Activated T-cell treated with anti-CD3 and anti-CD28 coated beads, Interleukin-2, amount 50 U/mL, for 1 hour (primary cell): Measurements from ENCODE around the gene NCR1.
"Not testable (repeated sequence)": the region's sequence is repeated elsewhere in the genome, so short reads cannot be mapped to it uniquely, and the experiment has no call there.

Experiments
- DNase-seq: peaks from one replicate; pipeline ENCODE4 v3.0.0-alpha.2; 2020

Gene NCR1, protein sequence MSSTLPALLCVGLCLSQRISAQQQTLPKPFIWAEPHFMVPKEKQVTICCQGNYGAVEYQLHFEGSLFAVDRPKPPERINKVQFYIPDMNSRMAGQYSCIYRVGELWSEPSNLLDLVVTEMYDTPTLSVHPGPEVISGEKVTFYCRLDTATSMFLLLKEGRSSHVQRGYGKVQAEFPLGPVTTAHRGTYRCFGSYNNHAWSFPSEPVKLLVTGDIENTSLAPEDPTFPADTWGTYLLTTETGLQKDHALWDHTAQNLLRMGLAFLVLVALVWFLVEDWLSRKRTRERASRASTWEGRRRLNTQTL

DNA sequence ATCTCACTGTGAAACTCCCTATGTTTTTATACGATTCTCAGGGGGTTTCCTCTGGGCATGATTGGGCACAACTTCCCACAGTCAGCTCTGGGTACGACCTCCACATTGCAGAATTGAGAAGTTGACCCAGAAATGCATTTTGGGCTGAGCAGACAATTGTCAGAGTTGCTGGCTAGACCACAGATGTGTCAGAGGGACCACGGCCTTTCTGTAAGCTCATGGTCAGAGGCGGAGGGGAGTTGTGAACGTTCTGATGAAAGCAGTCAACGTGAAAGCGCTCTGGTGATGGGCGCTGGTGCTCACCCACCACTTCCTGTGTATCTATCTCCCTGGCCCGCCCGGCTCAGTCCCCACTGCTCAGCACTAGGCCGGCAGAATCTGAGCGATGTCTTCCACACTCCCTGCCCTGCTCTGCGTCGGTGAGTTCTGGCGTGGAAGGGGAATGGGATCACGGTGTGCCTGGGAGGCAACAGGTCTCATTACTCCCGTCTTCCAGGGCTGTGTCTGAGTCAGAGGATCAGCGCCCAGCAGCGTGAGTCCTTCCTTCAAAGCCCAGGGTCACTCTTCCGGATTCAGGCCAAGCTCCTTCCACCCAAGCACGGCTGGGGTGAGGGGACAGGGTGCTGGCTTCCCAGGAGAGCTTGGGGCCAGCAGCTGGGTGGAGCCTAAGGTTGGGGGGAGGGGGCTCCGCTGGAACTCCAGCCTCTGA, at the start of gene NCR1:
TSS of gene NCR1 (plus strand) at position 346 of the 709 bp plus-strand sequence. CDS start at position 386, 40 bp downstream.
- DNase-seq: no peak

DNA sequence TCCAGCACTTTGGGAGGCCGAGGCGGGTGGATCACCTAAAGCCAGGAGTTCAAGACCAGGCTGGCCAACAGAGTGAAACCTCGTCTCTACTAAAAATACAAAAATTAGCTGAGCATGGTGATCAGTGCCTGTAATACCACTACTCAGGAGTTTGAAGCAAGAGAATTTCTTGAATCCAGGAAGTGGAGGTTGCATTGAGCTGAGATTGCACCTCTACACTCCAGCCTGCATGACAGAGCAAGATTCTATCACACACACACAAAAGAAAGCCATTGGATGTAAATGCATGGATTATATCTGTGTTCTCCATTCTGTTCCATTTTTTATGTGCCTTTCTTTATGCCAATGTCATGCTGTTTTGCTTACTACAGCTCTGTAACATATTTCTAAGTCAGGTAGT, 47.5 kb upstream of the NCR1 start:
- not testable (repeated sequence) for DNase-seq

DNA sequence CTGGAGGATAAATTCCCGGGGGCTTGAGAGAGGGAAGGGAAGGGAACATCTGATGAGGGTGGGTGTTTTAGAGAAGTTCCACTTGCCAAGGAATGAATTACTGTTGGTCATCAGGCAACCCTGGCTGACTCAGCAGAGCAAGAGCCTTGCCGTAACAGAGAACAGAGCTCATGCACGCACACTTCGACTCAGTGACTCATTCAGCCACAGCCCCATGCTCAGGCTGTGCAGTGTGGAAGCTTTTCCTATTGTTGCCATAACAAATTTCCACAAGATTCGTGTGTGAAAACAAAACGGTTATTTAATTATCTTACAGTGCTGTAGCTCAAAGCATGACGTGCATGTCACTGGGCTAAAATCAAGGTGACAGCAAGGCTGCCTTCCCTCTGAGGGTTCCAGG, 46.5 kb upstream of the NCR1 start:
- DNase-seq: not testable (repeated sequence)

DNA sequence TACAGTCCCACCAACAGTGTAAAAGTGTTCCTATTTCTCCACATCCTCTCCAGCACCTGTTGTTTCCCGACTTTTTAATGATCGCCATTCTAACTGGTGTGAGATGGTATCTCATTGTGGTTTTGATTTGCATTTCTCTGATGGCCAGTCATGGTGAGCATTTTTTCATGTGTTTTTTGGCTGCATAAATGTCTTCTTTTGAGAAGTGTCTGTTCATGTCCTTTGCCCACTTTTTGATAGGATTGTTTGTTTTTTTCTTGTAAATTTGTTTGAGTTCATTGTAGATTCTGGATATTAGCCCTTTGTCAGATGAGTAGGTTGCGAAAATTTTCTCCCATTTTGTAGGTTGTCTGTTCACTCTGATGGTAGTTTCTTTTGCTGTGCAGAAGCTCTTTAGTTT, 42.5 kb upstream of the NCR1 start:
- DNase-seq: not testable (repeated sequence)

DNA sequence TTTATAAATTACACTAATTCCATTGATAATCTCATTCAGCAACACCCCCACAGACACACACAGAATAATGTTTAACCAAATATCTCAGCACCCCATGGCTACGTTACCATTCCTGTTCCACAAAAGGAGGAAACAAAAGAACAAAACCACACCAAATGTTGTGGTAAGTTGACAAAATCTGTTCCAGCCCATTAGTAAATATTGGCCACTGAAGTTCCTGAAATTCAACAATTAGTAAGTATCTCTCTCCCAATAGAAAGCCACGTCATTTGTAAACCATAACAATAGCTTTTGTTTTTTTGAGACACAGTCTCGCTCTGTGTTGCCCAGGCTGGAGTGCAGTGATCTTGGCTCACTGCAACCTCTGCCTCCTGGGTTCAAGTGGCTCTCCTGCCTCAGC, 34.3 kb upstream of the NCR1 start:
- DNase-seq: no peak

DNA sequence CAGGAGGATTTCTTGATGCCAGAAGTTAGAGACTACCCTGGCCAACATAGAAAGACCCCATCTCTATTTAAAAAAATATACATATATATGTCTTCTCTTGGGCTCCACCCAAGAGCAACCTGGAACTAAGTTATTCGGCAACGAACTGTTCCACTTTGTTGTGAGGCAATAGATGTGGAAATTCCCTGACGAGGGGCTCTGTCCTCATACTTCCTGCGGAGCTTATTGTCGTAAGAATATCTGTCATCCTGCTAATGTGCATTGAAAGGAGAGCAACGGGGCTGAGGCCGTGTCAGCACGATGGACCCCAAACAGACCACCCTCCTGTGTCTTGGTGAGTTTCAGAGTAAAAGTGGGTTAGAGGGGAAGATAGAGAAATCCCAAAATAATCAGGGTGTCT, 32.0 kb upstream of the NCR1 start, which contains the start of gene FCAR:
TSS of gene FCAR (plus strand) at position 246 of the 400 bp plus-strand sequence. CDS start at position 301, 55 bp downstream.
- no peak for DNase-seq

DNA sequence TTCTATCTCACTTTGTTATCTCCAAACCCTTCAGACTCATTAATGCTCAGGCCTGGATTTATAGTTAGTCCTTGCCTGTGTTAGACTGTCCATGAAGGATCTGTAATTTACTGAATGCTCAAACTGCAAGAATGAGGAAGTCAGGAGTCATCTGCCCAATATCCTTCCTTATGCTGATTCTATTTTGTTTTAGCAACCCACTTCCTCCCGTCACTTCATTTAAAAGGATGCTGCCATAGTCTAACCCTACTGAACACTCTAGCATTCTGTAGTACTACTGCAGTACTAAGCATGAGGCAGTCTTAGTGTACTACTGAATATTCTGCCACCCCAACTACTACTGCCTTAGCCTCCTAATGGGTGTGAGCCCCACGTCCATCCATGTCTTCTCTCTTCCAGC, 30.4 kb upstream of the NCR1 start:
- DNase-seq: no peak

DNA sequence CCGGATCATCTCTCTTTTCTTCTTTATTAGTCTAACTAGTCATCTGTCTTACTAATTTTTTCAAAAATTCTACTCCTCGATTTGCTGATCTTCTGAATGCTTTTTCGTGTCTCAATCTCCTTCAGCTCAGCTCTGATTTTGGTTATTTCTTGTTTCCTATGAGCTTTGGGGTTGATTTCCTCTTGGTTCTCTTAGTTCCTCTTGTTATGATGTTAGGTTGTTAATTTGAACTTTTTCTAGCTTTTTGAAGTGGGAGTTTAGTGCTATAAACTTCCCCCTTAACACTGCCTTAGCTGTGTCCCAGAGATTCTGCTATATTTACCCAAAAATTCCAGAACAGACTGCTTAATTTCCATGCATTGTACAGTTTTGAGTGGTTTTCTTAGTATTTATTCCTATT, 28.5 kb upstream of the NCR1 start:
- DNase-seq: no peak

DNA sequence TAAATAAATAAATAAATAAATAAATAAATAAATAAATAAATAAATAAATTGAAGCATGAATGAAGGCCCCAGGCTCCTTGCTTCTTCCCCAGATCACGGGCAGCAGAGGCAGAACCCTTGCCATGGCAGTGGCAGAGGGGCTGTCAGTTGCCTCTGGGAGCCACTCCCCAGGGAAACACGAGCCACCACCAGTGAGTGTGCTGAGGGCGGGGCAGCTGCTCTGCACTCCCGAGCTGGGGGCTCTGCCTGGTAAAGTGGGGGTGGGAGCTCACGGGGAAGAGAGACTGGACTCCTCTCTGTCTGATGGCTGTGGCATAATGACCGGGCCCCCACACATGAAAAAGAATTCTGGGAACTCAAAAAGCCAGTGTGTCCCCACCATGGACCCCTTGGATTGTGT, 24.1 kb upstream of the NCR1 start:
- DNase-seq: no peak

DNA sequence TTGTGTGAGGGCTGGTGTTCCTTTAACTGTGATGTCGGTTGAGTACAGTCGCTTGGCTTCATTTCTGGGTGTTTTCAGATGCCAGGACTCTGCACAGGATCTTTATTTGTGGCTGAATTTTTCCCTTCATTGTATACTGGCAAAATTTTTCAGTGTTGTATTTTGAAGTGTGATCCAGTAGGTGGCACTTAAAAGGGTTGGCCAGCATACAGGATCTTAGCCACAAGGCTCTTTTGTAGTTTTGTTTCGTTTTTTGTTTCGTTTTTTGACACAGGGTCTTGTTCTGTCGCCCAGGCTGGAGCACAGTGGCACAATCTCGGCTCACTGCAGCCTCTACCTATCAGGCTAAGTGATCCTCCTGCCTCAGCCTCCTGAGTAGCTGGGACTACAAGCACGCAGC, 23.2 kb upstream of the NCR1 start:
- no peak for DNase-seq

DNA sequence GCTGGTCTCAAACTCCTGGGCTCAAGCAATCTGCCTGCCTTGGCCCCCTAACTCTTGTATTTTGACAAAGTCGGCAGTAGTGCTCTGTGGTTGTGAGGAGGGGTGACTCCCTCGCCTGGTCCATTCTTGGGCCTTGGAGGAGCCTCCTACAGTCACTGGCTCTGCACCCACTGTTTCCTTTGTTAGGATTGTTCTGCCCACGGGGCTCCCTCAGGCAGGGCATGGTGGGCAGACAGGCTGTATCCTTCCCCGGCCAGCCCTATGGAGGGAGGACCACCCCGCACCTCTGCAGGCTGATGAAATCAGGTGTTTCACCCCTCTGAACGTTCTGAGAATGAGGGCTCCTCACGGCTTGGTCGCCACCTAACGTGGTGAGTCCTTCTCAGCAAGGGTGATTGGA, 22.7 kb upstream of the NCR1 start:
- no peak for DNase-seq

DNA sequence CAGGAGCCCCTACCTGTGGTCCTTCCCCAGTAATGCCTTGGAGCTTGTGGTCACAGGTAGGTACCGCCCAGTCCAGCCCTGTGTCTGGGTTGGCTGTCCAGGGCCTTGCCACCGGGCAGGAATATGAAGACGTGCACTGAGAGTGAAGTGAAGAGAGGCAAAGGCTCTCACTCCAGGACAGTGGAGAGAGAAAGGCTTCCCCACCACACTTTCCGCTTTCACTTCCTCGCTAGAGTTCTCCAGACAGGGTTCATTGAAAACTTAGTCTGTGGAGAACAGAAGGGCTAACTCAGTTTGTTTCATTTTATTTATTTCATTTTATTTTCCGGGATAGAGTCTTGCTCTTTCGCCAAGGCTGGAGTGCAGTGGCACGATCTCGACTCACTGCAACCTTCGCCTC, 17.7 kb upstream of the NCR1 start:
- DNase-seq: no peak

DNA sequence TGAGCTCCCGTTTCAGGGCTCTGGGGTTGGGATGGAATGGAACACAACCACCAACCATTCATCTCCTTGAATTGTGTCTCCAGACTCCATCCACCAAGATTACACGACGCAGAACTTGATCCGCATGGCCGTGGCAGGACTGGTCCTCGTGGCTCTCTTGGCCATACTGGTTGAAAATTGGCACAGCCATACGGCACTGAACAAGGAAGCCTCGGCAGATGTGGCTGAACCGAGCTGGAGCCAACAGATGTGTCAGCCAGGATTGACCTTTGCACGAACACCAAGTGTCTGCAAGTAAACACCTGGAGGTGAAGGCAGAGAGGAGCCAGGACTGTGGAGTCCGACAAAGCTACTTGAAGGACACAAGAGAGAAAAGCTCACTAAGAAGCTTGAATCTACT, 16.4 kb upstream of the NCR1 start:
- no peak for DNase-seq

DNA sequence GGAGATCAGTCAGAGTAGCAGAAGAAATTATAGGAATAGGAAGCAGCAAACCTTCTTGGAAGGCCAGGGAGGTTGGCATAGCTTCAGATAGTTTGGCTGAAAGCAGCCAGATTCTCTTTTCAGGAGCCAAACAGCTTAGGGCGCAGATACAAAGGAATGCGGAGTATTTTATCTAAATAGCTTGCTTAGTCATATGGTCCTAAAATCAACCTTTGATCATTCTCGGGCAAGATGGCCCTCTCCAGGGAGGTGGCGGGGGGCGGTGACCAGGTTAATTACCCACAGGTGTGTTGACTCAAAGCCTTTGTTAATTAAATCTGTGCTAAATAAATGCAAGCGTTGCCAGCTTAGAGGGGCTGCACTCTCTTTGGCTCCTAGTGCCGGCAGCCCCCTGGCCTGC, 12.5 kb upstream of the NCR1 start:
- DNase-seq: no peak

DNA sequence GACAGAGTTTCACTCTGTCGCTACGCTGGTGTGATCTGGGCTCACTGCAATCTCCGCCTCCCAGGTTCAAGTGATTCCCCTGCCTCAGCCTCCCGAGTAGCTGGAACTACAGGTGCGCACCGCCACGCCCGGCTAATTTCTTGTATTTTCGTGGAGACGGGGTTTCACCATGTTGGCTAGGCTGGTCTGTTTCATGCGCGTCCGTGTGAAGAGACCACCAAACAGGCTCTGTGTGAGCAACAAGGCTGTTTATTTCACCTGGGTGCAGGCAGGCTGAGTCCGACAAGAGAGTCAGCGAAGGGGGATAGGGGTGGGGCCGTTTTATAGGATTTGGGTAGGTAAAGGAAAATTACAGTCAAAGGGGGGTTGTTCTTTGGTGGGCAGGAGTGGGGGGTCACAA, 11.8 kb upstream of the NCR1 start:
- not testable (repeated sequence) for DNase-seq

DNA sequence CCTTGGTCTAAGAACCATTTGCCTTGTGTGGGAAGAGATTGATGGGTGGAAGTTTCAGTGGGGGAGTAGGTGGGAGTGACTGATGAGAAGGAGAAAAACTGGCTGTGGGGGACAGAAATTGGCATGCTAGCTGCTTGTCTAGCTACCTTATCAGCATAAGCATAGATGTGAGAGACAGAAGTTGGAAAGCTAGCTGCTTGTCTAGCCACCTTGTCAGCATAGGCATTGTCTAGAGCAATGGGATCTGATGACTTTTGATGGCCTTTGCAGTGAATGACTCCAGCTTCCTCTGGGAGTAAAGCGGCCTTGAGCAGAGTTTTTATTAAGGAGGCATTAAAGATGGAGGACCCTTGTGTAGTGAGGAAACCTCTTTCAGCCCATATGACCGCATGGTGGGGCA, 9.9 kb upstream of the NCR1 start:
- DNase-seq: no peak

DNA sequence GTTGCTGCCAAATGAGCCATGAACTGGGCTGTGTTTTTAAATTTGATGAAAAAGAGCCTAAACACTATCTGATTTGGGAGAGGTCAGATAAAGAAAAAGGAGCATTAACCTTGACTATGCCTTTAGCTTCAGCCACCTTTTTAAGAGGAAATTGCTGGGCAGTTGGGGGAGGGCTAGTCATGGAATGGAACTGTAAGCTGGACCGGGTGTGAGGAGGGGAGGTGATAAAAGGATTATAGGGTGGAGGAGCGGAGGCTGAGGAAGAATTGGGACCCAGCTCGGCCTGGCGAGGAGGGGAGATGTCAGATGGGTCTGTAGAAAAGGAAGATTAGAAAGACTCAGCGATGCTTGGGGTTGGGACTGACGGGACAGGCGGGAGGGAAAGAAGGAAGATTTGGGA, 7.3 kb upstream of the NCR1 start:
- DNase-seq: not testable (repeated sequence)

DNA sequence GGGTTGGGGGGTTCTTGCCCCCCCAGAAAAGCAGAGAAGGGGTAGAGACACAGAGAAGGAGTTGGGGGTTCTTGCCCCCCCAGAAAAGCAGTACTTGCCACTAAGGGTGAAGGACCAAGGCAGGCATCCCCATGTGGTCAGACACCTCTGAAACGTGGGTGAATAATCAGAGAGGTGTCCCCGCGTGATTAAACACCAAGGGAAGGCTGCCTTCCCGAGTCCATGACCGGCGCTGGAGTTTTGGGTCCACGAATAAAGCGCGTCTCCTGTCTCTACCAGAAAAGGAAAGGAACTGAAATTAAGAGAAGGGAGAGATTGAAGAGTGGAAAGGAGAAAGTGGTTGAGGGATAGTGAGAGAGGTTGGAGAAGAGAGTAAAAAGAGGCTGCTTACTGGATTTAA, 6.3 kb upstream of the NCR1 start:
- DNase-seq: not testable (repeated sequence)

DNA sequence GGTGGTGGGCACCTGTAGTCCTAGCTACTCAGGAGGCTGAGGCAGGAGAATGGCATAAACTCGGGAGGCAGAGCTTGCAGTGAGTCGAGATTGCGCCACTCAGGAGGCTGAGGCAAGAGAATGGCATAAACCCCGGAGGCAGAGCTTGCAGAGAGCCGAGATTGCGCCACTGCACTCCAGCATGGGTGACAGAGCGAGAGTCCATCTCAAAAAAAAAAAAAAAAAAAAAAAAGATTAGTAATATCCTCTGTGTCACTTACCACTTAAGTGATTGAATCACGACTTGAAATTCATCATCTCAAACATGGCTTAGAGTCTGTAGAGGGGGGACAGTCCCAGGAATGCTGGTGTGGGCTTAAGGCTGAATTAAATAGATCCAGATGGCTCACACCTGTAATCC, 4.8 kb upstream of the NCR1 start:
- not testable (repeated sequence) for DNase-seq

DNA sequence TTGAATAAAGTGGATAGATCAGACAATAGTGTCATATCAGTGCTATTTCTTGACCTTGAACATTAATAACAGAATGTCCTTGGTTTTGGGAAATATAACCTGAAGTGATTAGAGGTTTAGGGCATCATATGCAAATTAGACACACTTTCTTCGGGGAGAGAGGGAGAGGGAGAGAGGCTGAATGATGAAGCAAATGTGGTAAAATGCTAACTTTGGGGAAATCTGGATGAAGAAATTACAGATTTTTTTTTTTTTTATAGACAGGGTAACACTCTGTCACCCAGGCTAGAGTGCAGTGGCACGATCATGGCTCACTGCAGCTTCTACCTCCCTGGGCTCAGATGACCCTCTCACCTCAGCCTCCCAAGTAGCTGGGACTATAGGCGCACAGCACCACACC, 3.9 kb upstream of the NCR1 start:
- DNase-seq: no peak

DNA sequence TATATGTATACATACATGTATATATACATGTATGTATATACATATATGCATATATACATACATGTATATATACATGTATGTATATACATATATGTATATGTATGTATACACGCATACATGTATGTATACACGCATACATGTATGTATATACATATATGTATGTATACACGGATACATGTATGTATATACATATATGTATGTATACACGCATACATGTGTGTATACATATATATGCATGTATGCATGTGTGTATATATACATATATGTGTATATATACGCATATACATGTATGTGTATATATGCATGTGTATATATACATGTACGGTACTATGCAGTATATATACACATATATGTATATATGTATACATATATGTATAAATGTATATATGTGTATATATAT, 2.6 kb upstream of the NCR1 start:
- DNase-seq: no peak

DNA sequence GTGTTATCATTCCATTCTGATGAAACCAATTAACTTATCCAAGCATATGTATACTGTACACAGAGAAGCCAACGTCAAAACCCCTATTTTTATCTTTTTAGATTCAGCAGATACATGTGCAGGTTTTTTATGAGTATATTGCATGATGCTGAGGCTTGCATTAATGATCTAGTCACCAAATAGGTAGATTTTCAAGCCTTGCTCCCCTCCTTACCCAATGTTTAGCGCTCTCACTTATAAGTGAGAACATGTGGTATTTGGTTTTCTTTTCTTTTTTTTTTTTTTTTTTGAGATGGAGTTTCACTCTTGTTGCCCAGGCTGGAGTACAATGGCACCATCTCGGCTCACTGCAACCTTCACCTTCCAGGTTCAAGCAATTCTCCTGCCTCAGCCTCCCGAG, 1.7 kb upstream of the NCR1 start:
- not testable (repeated sequence) for DNase-seq

DNA sequence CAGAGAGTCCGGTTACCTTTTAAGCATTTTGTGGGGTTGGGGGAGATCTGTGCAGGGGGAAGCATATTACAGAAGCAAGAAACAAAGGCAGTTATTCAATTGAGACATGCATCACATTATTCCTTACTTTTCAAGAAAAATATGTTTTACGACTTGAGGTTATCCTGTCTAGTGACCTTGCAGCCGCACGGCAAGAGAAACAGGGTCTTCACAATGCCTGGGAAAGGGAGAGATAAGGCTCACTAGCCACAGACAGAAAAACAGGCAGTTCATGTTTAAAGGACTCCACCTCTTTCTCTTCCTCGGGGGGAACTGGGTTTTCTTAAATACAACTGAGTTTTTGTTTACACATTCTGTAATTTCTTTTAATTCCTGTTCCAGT, 536 bp upstream of the NCR1 start:
- DNase-seq: no peak

DNA sequence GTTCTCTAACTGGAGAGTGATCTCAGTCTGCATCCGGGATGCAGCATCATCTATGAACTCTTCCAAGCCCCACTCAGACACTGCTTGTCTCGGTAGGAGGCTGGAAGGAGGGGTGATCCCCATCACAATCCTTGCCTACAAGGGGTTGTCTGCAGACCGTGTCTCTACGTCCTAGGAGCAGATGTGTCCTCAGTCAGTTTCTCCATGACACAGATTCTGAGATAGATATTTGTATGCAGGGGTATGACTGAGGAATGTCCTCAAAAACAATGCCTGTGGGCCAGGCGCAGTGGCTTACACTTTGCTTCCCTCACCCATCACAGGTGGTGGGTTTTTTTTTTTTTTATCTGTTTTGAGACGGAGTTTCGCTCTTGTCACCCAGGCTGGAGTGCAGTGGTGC, 871 bp downstream of the NCR1 start:
- DNase-seq: no peak

DNA sequence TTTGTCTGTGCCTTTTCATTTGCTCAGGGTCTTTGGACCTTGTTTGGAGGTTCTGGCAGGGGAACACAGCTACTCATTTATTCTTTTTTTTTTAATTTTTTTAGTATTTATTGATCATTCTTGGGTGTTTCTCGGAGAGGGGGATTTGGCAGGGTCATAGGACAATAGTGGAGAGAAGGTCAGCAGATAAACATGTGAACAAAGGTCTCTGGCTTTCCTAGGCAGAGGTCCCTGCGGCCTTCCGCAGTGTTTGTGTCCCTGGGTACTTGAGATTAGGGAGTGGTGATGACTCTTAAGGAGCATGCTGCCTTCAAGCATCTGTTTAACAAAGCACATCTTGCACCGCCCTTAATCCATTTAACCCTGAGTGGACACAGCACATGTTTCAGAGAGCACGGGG, 2.0 kb downstream of the NCR1 start:
- DNase-seq: not testable (repeated sequence)
